Small intestine (tissue), 7 donors: ENCODE results near the gene SUGCT. TPM values are rescaled to one million over a fixed set of nuclear protein-coding genes. Genes with fewer than 3 reads are reported as not detected.

Experiments used
- DNase-seq, 2 donors: peaks; one replicate each; pipeline versions ENCODE4 v3.0.0 to v3.0.0-alpha.2; 2013
- FAIRE-seq: peaks from 2 replicates; lab custom pipeline; 2012; peaks lifted over from hg19 to GRCh38; lab: Jason Lieb, UNC
- H3K27ac ChIP-seq, 3 donors: one replicate each; pipeline ENCODE4 v1.5.1; 2013; ENCODE audit warnings: low read length in 2 of 3, mild to moderate bottlenecking in 2 of 3, control low read depth in 1 of 3, inconsistent platforms in 1 of 3, low read depth in 1 of 3, moderate library complexity in 1 of 3
- H3K27me3 ChIP-seq, 3 donors: one replicate each; pipeline ENCODE4 v1.6.1; 2013; ENCODE audit warnings: low read length in 3 of 3, inconsistent platforms in 1 of 3; ENCODE audit not compliant: control insufficient read depth in 3 of 3, insufficient read depth in 3 of 3
- H3K36me3 ChIP-seq, 3 donors: one replicate each; pipeline ENCODE4 v1.6.1; 2013; ENCODE audit warnings: low read length in 3 of 3, inconsistent platforms in 1 of 3, low read depth in 1 of 3, mild to moderate bottlenecking in 1 of 3, moderate library complexity in 1 of 3; ENCODE audit not compliant: control insufficient read depth in 3 of 3, insufficient read depth in 2 of 3
- H3K4me1 ChIP-seq, 3 donors: one replicate each; pipeline ENCODE4 v1.6.1; 2013; ENCODE audit warnings: low read length in 2 of 3, inconsistent platforms in 1 of 3, low read depth in 1 of 3, mild to moderate bottlenecking in 1 of 3, moderate library complexity in 1 of 3; ENCODE audit not compliant: control insufficient read depth in 3 of 3, insufficient read depth in 2 of 3
- H3K4me3 ChIP-seq, 3 donors: one replicate each; pipeline ENCODE4 v1.5.1; 2013; ENCODE audit warnings: low read length in 3 of 3, control low read depth in 1 of 3, inconsistent platforms in 1 of 3, low read depth in 1 of 3, mild to moderate bottlenecking in 1 of 3, moderate library complexity in 1 of 3
- H3K9me3 ChIP-seq, 2 donors: one replicate each; pipeline ENCODE4 v1.6.1; 2013; ENCODE audit warnings: low read depth in 1 of 2, low read length in 1 of 2; ENCODE audit not compliant: control insufficient read depth in 2 of 2, insufficient read depth in 1 of 2
- WGBS, 3 donors: extraction: QIAGEN DNeasy Blood & Tissue Kit; methylation state at CpG; one replicate each; pipeline ENCODE4 v1.1.7; 2013; 5-methylcytosine and 5-hydroxymethylcytosine counted together
- polyA plus RNA-seq, 4 donors: library from polyadenylated mRNA; stranded (reverse) in 3 of 4; unstranded in 1 of 4; fragments of 200-250 nt in 3 of 4; fragments of 120-200 nt in 1 of 4; gene quantifications; one replicate each; pipeline versions ENCODE4 v1.2.1 to v1.2.3, GENCODE V29; 2013
- donor health status: healthy with polysubstance abuse.
- donor health status: control.
- donor health status: control.
- donor health status: Bipolar disorder and iron deficiency.
- donor health status: healthy.

SUGCT gene
- polyA plus RNA-seq, 4 donors = 0.54 to 26.9 (median 2.5) TPM

DNA sequence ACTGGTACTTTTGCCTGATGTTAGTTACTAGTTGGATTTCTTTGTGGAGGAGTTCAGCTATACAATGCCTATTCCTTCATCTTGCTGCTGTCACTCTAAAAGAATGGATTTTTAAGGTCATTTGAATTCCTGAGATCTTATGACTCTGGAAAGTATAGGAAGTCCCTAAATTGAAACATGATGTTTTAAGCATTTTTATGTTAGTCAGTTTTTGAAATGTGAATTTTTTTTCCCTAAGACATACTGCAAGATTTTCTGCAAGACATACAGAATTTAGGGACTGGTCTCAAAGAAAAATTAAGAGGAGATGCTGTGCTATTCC, 355.8 kb downstream of the SUGCT start:
- Histone ChIP-seq H3K27me3 (no peaks in the 10 kb centered on the region), H3K36me3 (no peaks in the 10 kb centered on the region), H3K4me3 (no peak overlapping the region), H3K27ac (no peak overlapping the region), H3K9me3 (no peaks in the 10 kb centered on the region), H3K4me1 (no peaks in the 10 kb centered on the region)
- no peak for FAIRE-seq
- DNase-seq = no peak

DNA sequence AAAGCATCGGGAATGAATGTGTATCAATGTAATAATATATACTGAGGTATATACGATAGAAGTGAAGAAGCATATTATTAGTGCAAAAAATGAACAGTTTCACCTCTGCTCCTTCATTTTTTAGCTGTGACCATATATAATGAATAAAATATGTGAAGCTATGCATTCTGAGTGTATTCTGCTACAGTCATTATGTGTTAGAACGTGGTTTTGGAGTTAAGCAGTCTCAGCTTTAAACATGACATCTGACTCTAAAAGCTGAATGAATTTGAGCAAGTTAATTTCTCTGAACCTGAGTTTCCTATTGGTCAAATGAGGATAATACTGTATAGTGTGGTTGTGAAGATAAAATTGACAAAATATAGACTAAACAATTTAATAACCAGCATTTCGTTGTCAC, 358.1 kb downstream of the SUGCT start:
- Histone ChIP-seq H3K27me3 (no peaks in the 10 kb centered on the region), H3K36me3 (no peaks in the 10 kb centered on the region), H3K4me3 (no peak overlapping the region), H3K4me1 (no peaks in the 10 kb centered on the region), H3K9me3 (no peaks in the 10 kb centered on the region), H3K27ac (no peak overlapping the region)
- FAIRE-seq (no peak), DNase-seq (no peak)
- 86 to 91% (median 90%) methylated on average over 4 of the region's 4 CpGs for WGBS, 3 donors

DNA sequence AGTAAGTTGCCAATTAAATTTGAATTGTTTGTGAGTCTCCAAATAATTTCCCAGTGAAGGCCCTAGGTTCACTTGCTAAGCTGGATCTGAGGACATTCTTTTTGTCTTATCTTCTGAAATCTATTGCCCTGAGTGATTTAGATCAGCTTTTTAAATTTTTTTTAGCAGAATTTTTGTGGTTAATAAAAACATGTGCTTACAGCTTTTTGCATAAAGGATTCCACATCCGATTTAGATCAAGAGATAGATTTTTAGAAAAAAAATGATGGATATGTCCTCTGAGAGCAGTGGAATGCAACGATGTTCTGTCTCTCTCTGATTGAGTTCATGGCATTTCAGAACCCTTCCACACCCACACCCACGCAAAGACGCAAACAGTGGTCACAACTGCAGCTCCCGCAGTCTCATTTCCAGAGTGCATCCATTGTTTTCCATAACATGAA, 358.8 kb downstream of the SUGCT start:
- 73 to 88% (median 86%) methylated on average over 5 of the region's 5 CpGs for WGBS, 3 donors
- no peak overlapping the region for H3K4me3 ChIP-seq
- no peak for FAIRE-seq

GRCh38 chr7:40498924-40499510, 364.2 kb downstream of the SUGCT start:
- Histone ChIP-seq H3K27ac (no peak overlapping the region), H3K4me3 (no peak overlapping the region), H3K36me3 (no peaks in the 10 kb centered on the region), H3K9me3 (no peaks in the 10 kb centered on the region), H3K27me3 (no peaks in the 10 kb centered on the region), H3K4me1 (no peaks in the 10 kb centered on the region)
- 92 to 94% (median 93%) methylated on average over 11 of the region's 11 CpGs for WGBS, 3 donors
- FAIRE-seq = no peak
- DNase-seq = no peak

More for the DNA sequence above, 358.8 kb downstream of the SUGCT start:
- H3K9me3 ChIP-seq = no peaks in the 10 kb centered on the region
- no peaks in the 10 kb centered on the region for H3K4me1 ChIP-seq
- no peaks in the 10 kb centered on the region for H3K27me3 ChIP-seq
- H3K36me3 ChIP-seq = no peaks in the 10 kb centered on the region
- DNase-seq = no peak
- H3K27ac ChIP-seq = no peak overlapping the region

DNA sequence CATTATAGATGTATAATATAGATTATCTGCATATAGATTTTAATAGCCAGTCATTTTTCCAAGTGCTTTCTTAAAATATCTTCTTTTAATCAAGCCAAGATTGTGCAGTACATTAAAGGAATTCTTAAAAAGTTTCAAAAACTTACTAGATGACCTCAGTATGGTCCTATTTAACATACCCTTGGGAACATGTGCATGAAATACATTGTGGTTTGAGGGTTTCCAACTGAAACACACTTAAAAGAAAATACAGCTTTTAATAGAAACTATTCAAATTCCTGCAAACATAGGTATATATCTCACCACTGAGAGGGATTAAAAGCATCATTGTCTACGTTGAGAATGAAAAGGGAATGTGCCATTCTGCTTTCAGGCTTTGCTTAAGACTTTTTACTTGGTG, 364.9 kb downstream of the SUGCT start:
- Histone ChIP-seq H3K4me3 (no peak overlapping the region), H3K27me3 (no peaks in the 10 kb centered on the region), H3K27ac (no peak overlapping the region), H3K4me1 (no peaks in the 10 kb centered on the region), H3K36me3 (no peaks in the 10 kb centered on the region), H3K9me3 (no peaks in the 10 kb centered on the region)
- WGBS, 3 donors = 48 to 55% (median 54%) methylated on average over 1 of the region's 1 CpG
- FAIRE-seq (no peak), DNase-seq (no peak)

GRCh38 chr7:40500219-40500618, 365.4 kb downstream of the SUGCT start:
- 71 to 82% (median 74%) methylated on average over 1 of the region's 1 CpG for WGBS, 3 donors
- Histone ChIP-seq H3K4me1 (no peaks in the 10 kb centered on the region), H3K27me3 (no peaks in the 10 kb centered on the region), H3K36me3 (no peaks in the 10 kb centered on the region), H3K9me3 (no peaks in the 10 kb centered on the region), H3K27ac (no peak overlapping the region), H3K4me3 (no peak overlapping the region)
- FAIRE-seq (no peak), DNase-seq (no peak)

DNA sequence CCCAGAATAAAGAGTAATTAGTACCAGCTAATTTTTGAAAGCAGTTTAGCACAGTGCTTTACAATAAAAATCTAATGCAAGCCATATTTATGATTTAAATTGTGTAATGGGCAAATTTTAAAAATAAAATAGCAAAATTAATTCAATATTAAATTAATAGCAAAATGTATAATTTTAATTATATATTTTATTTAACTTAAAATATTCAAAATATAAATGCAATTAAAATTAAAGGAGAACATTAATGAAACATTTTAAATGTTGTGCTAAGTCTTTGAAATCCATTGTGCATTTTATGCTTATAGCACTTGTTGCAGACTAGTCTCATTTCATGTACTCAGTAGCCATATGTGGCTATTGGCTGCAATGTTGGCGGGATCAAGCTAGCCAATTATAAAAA, 367.6 kb downstream of the SUGCT start:
- DNase-seq = no peak
- Histone ChIP-seq H3K27me3 (no peaks in the 10 kb centered on the region), H3K4me1 (no peaks in the 10 kb centered on the region), H3K27ac (no peak overlapping the region), H3K4me3 (no peak overlapping the region), H3K9me3 (no peaks in the 10 kb centered on the region), H3K36me3 (no peaks in the 10 kb centered on the region)
- FAIRE-seq = no peak
- 80 to 97% (median 96%) methylated on average over 1 of the region's 1 CpG for WGBS, 3 donors

GRCh38 chr7:40506158-40506557, 371.4 kb downstream of the SUGCT start:
- peaks cover 0 to 1% (median 0%) of the 10 kb centered on the region in 3 donors for H3K27me3 ChIP-seq
- WGBS, 3 donors = 75 to 78% (median 78%) methylated on average over 3 of the region's 3 CpGs
- no peak overlapping the region for H3K4me3 ChIP-seq
- H3K9me3 ChIP-seq = no peaks in the 10 kb centered on the region
- no peaks in the 10 kb centered on the region for H3K36me3 ChIP-seq
- no peak overlapping the region for H3K27ac ChIP-seq
- DNase-seq (no peak), FAIRE-seq (no peak)
- H3K4me1 ChIP-seq = no peaks in the 10 kb centered on the region

DNA sequence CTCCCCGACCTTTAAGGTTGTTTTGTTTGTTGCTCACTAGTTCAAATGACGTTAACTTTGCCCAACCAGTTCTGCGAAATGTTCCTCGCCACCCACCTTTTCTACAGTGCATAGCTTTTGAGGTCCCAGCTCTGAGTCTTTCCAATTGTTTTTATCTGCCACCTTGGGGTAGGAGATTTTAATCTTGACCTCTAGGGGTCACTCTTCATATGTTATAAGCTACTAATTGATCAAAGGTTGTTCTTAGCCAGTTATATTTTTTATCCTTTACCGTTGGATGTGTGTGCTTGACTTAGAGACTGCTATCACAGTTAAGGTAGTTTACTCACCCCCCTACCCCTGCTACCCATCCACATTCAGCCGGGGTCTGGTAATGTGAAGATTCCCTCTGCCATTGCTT, 372.4 kb downstream of the SUGCT start:
- 67 to 75% (median 70%) methylated on average over 6 of the region's 6 CpGs for WGBS, 3 donors
- DNase-seq = peak in 1 of 2 donors; percentile 42
- peaks cover 0 to 3% (median 0%) of the 10 kb centered on the region in 3 donors for H3K27me3 ChIP-seq

More for the DNA sequence above, 372.4 kb downstream of the SUGCT start:
- Histone ChIP-seq H3K4me3 (no peak overlapping the region), H3K36me3 (no peaks in the 10 kb centered on the region), H3K27ac (no peak overlapping the region), H3K4me1 (no peaks in the 10 kb centered on the region), H3K9me3 (no peaks in the 10 kb centered on the region)
- no peak for FAIRE-seq
